Epithelial cell of esophagus (primary cell): ENCODE results near the gene CPE.

Experiments used
- DNase-seq: peaks from one replicate; pipeline ENCODE4 v3.0.0; 2010; ENCODE audit warnings: low read depth
- H3K4me3 ChIP-seq: 2 replicates; pipeline ENCODE4 v1.5.1; 2011; ENCODE audit warnings: mild to moderate bottlenecking, low read length, control low read depth
- TF ChIP-seq, protein P1 (sequence below): IDR thresholded peaks from 2 replicates; pipeline ENCODE4 v1.5.1; 2011; ENCODE audit warnings: low read depth, mild to moderate bottlenecking, low read length, control low read depth, inconsistent platforms; ENCODE audit not compliant: insufficient read depth; ENCODE audit errors: missing control alignments

CPE gene

DNA sequence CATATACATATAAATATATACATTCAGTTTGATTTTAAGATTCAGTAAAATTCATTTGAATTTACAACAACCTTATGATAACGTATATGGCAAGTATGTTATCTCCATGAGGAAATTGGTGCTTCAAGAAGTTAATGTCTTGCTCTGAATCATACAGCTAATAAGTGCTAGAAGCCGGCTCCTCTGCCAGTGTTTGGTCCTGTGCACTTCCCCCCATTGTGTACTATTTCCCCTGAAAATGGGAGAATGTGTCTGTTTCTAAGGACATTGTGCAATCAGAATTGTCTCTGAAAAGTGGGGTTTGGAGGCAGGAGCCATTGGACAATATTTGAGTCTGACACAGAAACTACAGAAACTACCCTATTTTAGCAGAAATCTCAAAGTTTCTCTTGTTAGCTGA lies 135.9 kb downstream of the CPE start:
- H3K4me3 ChIP-seq = no peak overlapping the region
- TF ChIP-seq, protein P1, sequence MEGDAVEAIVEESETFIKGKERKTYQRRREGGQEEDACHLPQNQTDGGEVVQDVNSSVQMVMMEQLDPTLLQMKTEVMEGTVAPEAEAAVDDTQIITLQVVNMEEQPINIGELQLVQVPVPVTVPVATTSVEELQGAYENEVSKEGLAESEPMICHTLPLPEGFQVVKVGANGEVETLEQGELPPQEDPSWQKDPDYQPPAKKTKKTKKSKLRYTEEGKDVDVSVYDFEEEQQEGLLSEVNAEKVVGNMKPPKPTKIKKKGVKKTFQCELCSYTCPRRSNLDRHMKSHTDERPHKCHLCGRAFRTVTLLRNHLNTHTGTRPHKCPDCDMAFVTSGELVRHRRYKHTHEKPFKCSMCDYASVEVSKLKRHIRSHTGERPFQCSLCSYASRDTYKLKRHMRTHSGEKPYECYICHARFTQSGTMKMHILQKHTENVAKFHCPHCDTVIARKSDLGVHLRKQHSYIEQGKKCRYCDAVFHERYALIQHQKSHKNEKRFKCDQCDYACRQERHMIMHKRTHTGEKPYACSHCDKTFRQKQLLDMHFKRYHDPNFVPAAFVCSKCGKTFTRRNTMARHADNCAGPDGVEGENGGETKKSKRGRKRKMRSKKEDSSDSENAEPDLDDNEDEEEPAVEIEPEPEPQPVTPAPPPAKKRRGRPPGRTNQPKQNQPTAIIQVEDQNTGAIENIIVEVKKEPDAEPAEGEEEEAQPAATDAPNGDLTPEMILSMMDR = no peak
- DNase-seq = no peak

DNA sequence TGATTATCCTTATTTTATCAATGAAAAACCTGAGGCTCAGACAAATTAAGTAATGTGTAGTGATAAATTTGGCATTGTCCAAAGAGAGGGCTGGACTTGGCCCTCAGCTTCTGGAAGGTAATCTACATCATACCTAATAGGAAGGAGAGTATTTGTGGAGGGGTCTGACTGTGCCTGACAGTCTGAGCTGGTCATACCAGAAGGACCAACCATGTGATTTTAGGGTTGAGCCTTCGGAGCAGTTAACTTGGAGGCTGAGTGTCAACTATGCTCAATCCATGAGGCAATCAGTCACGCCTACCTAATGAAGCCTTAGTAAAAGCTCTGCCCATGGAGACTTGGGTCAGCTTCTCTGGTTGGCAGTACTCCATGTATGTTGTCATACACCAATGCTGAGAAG lies 136.4 kb downstream of the CPE start:
- H3K4me3 ChIP-seq = no peak overlapping the region
- TF ChIP-seq, protein P1 = no peak
- no peak for DNase-seq

DNA sequence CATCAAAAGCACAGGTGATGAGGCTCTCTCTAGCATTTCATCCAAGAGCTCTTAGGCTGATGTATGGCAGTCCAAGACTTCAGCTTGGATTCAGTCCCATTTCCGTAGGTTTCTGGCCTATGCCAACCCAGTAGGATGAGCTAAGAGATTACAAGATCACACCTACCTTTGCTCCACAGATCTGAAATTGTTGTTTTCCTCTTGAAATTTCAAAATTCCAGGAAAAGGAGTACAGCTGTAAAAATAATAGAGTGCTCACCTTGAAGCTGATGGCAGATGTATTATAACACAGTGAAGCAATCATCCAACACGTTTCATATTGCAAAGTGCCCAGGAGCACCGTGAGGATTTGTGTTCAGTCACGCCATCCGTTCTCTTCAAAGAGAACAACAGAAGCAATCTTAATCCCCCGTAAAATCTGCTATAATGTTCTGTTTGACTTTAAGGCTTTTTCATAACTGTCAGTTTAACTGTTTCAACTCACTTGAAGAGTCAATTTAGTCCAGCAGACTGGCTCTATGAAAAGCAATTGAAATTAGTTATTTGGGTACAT lies 137.5 kb downstream of the CPE start:
- DNase-seq = peak; percentile 44
- TF ChIP-seq, protein P1 = no peak
- H3K4me3 ChIP-seq = no peak overlapping the region

DNA sequence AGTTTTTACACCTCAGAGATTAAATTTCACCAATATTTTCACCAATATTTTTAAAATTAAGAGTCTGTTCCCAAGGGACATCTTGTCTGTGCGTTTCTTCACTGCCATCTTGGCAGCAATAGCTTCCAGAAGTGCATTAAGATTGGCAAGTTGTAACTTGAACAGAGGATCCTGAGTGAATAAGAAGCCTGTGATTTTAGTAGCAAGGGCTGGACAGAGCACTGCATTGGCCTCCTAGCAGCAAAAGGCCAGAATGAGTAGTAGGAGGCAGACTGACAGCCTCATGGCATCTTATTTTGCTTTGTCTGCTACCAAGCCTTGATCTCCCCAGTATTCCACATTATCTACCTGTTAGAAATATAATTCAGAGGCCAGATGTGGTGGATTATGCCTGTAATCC lies 138.4 kb downstream of the CPE start:
- TF ChIP-seq, protein P1 = no peak
- peak; percentile 80 for DNase-seq
- H3K4me3 ChIP-seq = no peak overlapping the region

DNA sequence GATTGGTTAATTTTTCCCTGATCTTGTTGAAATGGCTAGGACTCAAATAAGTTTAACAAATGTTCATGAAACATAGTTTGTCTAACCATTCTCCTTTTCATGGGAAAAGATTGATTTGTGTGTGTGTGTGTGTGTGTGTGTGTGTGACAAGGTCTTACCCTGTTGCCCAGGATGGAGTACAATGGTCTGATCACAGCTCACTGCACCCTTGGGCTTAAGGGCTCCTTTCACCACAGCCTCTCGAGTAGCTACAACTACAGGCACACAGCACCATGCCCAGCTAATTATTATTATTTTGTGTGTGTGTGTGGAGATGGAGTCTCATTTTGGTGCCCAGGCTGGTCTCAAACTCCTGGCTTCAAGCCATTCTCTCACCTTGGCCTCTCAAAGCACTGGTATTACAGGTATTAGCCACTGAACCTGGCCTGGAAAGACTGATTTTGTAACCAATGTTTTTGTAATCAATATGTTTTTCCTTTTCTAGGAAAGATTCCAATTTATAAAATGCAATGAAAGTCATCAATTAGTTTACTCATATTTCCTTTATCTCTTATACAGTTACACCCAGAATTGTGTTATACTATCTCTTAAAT lies 139.3 kb downstream of the CPE start:
- no peak overlapping the region for H3K4me3 ChIP-seq
- TF ChIP-seq, protein P1 = no peak
- DNase-seq = no peak

DNA sequence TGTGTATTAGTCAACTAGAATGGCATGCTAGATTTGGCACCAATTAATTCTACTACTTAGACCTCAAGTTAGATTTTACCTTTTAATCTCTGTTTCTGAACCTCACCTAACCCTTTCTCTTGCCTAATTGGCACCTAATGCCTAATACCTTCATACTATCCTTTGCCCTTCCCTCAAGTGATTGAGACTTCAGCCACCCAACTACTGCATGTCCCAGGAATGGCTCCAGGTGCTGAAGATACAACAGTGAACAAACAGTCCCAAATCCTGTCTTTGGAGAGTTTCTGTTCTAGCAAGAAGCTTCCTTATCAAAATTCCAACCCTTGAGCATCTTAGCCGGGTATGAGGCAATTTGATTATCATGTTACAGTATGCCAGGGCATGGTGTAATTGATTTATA lies 139.9 kb downstream of the CPE start:
- TF ChIP-seq, protein P1 = no peak
- no peak overlapping the region for H3K4me3 ChIP-seq
- DNase-seq = no peak

DNA sequence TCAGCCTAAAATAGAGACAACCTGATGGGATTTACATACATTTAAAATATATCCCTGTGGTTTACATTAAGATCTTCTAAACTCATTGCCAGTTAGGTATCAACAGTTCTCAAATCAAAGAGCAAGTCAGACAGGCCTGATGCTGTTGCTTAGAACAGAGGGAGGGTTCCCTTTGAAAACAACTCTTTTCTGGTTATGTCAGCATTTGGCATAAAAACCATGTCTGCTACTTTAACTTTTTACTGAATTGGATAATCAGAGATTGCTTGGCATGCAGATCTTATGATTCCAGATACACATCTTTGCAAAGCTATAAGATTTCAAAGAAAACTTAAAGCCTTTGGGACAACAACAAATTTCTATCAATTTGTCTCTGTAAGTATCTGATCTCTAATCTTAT lies 140.8 kb downstream of the CPE start:
- no peak overlapping the region for H3K4me3 ChIP-seq
- TF ChIP-seq, protein P1 = no peak
- no peak for DNase-seq
